ENCODE data around the gene BIN1. TPM values are rescaled to one million over a fixed set of nuclear protein-coding genes. Genes with fewer than 3 reads are reported as not detected.

The BIN1 gene
- total RNA-seq, 1 donor from 2014 or later, result 33.4 TPM

- no peaks in the 10 kb centered on the region for H3K27me3 ChIP-seq
- no peak overlapping the region for H3K27ac ChIP-seq
- H3K4me1 ChIP-seq, result peaks cover 79% of the 10 kb centered on the region
- ATAC-seq (no peak), DNase-seq (no peak)
- intact Hi-C loops (cut with DNase I), result no loop called here
- TF ChIP-seq, protein P1, sequence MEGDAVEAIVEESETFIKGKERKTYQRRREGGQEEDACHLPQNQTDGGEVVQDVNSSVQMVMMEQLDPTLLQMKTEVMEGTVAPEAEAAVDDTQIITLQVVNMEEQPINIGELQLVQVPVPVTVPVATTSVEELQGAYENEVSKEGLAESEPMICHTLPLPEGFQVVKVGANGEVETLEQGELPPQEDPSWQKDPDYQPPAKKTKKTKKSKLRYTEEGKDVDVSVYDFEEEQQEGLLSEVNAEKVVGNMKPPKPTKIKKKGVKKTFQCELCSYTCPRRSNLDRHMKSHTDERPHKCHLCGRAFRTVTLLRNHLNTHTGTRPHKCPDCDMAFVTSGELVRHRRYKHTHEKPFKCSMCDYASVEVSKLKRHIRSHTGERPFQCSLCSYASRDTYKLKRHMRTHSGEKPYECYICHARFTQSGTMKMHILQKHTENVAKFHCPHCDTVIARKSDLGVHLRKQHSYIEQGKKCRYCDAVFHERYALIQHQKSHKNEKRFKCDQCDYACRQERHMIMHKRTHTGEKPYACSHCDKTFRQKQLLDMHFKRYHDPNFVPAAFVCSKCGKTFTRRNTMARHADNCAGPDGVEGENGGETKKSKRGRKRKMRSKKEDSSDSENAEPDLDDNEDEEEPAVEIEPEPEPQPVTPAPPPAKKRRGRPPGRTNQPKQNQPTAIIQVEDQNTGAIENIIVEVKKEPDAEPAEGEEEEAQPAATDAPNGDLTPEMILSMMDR (IDR thresholded peaks at IDR 0.05), result no peak
- no peak overlapping the region for H3K4me3 ChIP-seq
- H3K36me3 ChIP-seq, result no peaks in the 10 kb centered on the region
- H3K9me3 ChIP-seq, result no peaks in the 10 kb centered on the region
Observed at GRCh38 chr2:127082974-127083373, 24.0 kb downstream of the BIN1 start.

DNA sequence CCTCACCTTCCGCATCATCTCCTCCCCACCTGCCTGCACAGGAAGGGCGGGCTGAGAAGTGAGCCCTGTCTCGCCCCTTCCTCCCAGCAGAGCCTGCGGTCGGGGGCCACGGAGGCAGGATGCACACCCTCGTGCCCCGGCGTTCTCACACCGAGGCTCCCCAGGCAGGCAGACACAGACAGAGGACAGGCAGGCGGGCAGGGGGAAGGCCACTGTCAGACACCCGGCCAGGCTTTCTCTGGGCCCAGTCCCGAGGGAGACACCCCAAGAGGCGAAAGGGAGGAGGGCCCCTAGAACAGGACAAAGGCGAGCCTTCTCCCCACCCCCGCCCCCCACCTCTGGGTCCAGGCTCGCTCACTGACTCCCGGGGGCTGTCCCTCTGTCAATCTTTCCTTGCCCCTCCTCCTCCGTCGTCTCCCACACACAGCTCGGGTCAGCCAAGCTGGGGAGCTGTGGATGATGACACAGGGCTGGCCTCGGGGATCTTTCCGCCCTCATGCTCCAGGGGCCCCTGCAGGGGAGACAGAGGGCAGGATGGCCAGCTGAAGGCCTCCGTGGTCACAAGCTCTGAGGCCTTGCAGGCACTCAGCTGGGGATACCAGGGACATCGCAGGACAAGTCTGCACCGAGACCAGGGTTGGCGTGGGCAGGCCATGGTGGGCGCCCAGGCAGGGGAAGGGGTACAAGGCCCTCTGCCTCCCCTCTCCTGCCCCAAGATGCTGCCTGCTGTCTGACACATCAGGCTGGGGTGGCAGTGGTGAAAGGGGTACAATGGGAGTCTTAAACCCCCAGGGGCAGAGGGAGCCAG is 24.9 kb downstream of the BIN1 start:
- Histone ChIP-seq H3K27me3 (no peaks in the 10 kb centered on the region), H3K4me1 (peaks cover 69% of the 10 kb centered on the region), H3K4me3 (peak overlapping the region; percentile 31), H3K36me3 (no peaks in the 10 kb centered on the region), H3K9me3 (no peaks in the 10 kb centered on the region), H3K27ac (peak overlapping the region; percentile 66)
- TF ChIP-seq, protein P1 (IDR thresholded peaks at IDR 0.05), result no peak
- no peak for DNase-seq
- ATAC-seq, result no peak
- intact Hi-C loops (cut with DNase I), result no loop called here

DNA sequence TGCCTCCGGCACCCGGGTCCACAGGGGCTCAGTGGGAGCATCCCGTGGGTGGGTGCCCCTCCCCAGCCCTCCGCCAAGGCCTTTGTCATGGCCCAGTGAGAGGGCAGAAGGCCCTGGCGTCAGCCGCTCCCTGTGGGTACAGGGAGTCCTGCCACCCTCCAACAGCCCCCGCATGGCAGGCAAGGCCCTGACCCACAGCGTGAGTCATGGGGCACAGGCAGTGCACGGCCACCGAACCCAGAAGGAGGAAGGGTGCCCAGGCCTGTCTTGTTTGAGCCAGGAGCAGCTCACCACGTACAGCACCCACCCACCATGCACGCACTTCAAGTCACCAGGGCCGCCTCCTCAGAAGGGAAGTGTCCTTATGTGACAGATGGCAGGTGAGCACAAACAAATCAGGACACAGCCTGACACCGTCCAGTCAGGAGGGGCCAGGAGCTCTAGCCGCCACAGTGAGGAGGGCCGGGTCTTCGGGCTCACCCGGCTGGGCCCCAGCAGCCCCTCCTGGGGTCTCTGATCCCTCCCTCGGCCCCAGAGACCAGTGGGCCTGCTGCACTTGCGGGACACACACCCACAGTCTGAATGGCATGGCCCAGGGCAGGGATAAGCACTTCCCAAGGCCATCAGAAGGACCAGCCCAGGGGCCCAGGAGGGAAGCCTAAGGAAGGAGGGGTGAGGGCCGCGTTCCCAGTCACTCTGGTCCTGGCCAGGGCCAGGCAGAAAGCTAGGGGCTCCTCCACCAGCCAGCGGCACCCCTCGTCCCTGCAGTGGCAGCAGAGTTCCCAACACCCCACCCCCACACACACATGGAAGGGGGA is 25.8 kb downstream of the BIN1 start:
- Histone ChIP-seq H3K27me3 (no peaks in the 10 kb centered on the region), H3K4me3 (peak overlapping the region; percentile 31), H3K27ac (peak overlapping the region; percentile 66), H3K36me3 (no peaks in the 10 kb centered on the region), H3K9me3 (no peaks in the 10 kb centered on the region), H3K4me1 (peaks cover 61% of the 10 kb centered on the region)
- intact Hi-C loops (cut with DNase I), result no loop called here
- TF ChIP-seq, protein P1 (IDR thresholded peaks at IDR 0.05), result no peak
- ATAC-seq (peak; percentile 47), DNase-seq (peak; percentile 82)

DNA sequence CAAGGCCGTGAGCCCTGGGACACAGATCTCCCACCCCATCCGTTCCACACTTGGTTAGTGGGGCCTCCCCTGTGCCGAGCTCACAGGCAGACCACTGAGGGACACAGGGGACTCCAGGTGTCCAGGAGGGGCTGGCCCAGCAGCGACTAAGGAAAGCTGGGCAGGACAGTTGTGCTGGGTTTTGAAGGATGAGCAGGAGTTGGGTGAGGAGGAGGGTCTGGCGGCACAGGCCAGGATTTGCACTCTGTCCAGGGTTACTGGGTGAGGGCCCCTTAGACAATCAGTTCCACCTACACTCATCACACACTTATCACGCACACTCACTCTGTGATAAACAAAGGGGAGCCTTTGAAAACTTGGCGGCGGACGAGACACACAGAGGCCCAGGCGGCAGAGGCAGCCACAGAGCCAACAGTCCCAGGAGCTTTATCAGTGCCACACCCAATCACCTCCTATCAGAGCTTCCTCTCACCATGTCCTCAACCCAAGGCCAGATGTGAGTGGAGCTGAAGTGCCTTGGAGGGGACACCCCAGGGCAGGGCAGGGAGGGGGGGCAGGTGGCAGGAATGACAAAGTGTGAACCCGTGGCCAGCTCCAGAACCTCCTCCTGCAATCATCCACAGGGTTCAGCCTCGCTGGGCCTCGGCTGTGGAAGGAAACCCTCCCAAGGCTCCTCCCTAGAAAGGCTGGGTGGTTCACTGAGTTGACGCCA is 26.6 kb downstream of the BIN1 start:
- intact Hi-C loops (cut with DNase I), result no loop called here
- Histone ChIP-seq H3K4me1 (peaks cover 53% of the 10 kb centered on the region), H3K27ac (peak overlapping the region; percentile 66)

DNA sequence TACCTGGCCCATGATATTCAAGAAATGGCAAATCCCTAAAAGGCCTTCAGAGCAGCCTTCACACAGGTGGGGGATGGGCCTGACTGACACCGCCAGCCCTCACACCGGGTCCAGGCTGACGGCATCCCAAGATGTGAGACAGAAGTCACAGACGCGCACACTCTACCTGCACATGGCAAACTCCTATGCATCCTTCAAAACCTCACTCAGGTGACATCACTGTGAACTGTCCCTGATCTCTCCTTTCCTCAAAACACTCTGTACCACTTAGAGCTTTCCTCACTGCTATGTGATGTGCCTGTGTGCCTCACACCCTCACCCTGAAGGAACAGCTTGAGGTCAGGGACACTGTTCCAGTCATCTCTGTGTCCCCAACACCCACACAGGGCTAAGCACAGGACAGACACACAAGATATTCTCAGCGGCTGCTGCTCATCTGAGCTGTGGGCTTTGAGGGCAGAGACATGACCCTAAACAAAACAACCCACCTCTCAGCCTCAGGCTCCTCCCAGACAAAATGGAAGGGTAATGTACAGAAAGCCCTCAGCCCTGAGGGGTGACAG is 27.5 kb downstream of the BIN1 start:
- no peaks in the 10 kb centered on the region for H3K27me3 ChIP-seq
- H3K36me3 ChIP-seq, result no peaks in the 10 kb centered on the region
- no peak overlapping the region for H3K4me3 ChIP-seq
- H3K27ac ChIP-seq, result no peak overlapping the region
- intact Hi-C loops (cut with DNase I), result no loop called here
- H3K9me3 ChIP-seq, result no peaks in the 10 kb centered on the region
- TF ChIP-seq, protein P1 (IDR thresholded peaks at IDR 0.05), result no peak
- peaks cover 44% of the 10 kb centered on the region for H3K4me1 ChIP-seq
- ATAC-seq, result no peak
- DNase-seq, result no peak

More for the DNA sequence above, 26.6 kb downstream of the BIN1 start:
- no peak for DNase-seq
- H3K4me3 ChIP-seq, result peak overlapping the region; percentile 31
- no peaks in the 10 kb centered on the region for H3K9me3 ChIP-seq
- no peaks in the 10 kb centered on the region for H3K36me3 ChIP-seq
- no peaks in the 10 kb centered on the region for H3K27me3 ChIP-seq
- TF ChIP-seq, protein P1 (IDR thresholded peaks at IDR 0.05), result no peak
- peak; percentile 40 for ATAC-seq
